LNCAP (cell line): ENCODE data around the gene UTS2R.

ENCODE experiments used
- CTCF ChIP-seq: fragments of 450-650 bp; IDR thresholded peaks from 2 replicates; pipeline ENCODE4 v1.5.1; 2017; ENCODE audit warnings: mild to moderate bottlenecking

Gene UTS2R

GRCh38 chr17:82371333-82372248 lies at the start of gene UTS2R:
TSS of gene UTS2R (plus strand) at chr17:82371765. CDS start at chr17:82374325, 2,560 bp downstream.
- TF ChIP-seq CTCF: no peak

- no peak for TF ChIP-seq CTCF
These were observed 49.6 kb upstream of the UTS2R start for GRCh38 chr17:82321947-82322466.

- no peak for TF ChIP-seq CTCF
These were observed 48.8 kb upstream of the UTS2R start for GRCh38 chr17:82322526-82323453.

GRCh38 chr17:82323514-82324234 lies 47.9 kb upstream of the UTS2R start:
- TF ChIP-seq CTCF: no peak

GRCh38 chr17:82324566-82325285 lies 46.8 kb upstream of the UTS2R start:
- TF ChIP-seq CTCF: no peak

GRCh38 chr17:82325286-82326180 lies 46.0 kb upstream of the UTS2R start:
- TF ChIP-seq CTCF: no peak
